ENCODE results near the gene SIRT7.

DNA sequence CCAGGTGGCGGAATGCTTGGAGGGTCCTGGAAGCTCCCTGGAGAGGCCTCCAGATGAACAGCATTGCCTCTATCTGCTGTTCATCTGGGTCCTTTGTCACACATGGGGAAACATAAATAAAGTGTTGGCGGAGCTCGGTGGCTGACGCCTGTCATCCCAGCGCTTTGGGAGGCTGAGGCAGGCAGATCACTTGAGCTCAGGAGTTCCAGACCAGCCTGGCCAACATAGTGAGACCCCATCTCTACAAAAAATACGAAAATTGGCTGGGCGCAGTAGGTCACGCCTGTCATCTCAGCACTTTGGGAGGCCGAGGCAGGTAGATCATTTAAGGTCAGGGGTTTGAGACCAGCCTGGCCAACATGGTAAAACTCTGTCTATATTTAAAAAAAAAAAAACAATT lies 26.9 kb upstream of the SIRT7 start:
- TF ChIP-seq EP300 (conservative IDR thresholded peaks at IDR 0.05; ENCODE audit: poor library complexity, severe bottlenecking) (no peak), MXI1 (conservative IDR thresholded peaks at IDR 0.05; ENCODE audit: poor library complexity, severe bottlenecking) (no peak), CTCF (IDR thresholded peaks at IDR 0.05; ENCODE audit: poor library complexity, severe bottlenecking) (no peak), EZH2 (IDR thresholded peaks at IDR 0.05; ENCODE audit: borderline replicate concordance, insufficient read depth, low read length, poor library complexity, severe bottlenecking) (no peak), SMC3 (conservative IDR thresholded peaks at IDR 0.05; ENCODE audit: poor library complexity) (no peak)
- TF ChIP-seq, protein P1, sequence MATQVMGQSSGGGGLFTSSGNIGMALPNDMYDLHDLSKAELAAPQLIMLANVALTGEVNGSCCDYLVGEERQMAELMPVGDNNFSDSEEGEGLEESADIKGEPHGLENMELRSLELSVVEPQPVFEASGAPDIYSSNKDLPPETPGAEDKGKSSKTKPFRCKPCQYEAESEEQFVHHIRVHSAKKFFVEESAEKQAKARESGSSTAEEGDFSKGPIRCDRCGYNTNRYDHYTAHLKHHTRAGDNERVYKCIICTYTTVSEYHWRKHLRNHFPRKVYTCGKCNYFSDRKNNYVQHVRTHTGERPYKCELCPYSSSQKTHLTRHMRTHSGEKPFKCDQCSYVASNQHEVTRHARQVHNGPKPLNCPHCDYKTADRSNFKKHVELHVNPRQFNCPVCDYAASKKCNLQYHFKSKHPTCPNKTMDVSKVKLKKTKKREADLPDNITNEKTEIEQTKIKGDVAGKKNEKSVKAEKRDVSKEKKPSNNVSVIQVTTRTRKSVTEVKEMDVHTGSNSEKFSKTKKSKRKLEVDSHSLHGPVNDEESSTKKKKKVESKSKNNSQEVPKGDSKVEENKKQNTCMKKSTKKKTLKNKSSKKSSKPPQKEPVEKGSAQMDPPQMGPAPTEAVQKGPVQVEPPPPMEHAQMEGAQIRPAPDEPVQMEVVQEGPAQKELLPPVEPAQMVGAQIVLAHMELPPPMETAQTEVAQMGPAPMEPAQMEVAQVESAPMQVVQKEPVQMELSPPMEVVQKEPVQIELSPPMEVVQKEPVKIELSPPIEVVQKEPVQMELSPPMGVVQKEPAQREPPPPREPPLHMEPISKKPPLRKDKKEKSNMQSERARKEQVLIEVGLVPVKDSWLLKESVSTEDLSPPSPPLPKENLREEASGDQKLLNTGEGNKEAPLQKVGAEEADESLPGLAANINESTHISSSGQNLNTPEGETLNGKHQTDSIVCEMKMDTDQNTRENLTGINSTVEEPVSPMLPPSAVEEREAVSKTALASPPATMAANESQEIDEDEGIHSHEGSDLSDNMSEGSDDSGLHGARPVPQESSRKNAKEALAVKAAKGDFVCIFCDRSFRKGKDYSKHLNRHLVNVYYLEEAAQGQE (IDR thresholded peaks at IDR 0.05; ENCODE audit: borderline replicate concordance): no peak
